Adrenal gland (tissue), 12 donors: Measurements from ENCODE around the gene WFDC1. TPM values are rescaled to one million over a fixed set of nuclear protein-coding genes. Genes with fewer than 3 reads are reported as not detected.

ENCODE experiments used
- DNase-seq, 7 donors: peaks; one replicate each; pipeline ENCODE4 v3.0.0-alpha.2; 2019 to 2020
- H3K27ac ChIP-seq, 5 donors: fragments of 200-600 bp; sonication (generic) in 4 of 5; 1 replicate in 3 of 5; 2 replicates in 2 of 5; pipeline versions ENCODE4 v1.5.1 to v1.8.0; 2016 to 2020; ENCODE audit warnings: mild to moderate bottlenecking in 1 of 5
- H3K27me3 ChIP-seq: fragments of 200-600 bp; 2 replicates; pipeline ENCODE4 v1.8.0; 2021
- H3K36me3 ChIP-seq, 2 donors: fragments of 200-600 bp; replicated peaks in 1 of 2; 1 replicate in 1 of 2; 2 replicates in 1 of 2; pipeline versions ENCODE4 v1.5.1 to v1.8.0; 2018 to 2022
- H3K4me1 ChIP-seq, 2 donors: fragments of 200-600 bp; replicated peaks in 1 of 2; 1 replicate in 1 of 2; 2 replicates in 1 of 2; pipeline versions ENCODE4 v1.5.1 to v1.8.0; 2018 to 2021
- H3K4me3 ChIP-seq, 4 donors: fragments of 200-600 bp; sonication (generic) in 3 of 4; one replicate each; pipeline ENCODE4 v1.5.1; 2016 to 2018
- H3K9me3 ChIP-seq, 3 donors: fragments of 200-600 bp; sonication (generic) in 1 of 3; replicated peaks in 1 of 3; 1 replicate in 2 of 3; 2 replicates in 1 of 3; pipeline versions ENCODE4 v1.5.1 to v1.8.0; 2016 to 2021
- POLR2A ChIP-seq, 2 donors: fragments of 450-650 bp; IDR thresholded peaks; one replicate each; pipeline ENCODE4 v1.6.1; 2017; ENCODE audit warnings: antibody characterized with exemption in 2 of 2, mild to moderate bottlenecking in 2 of 2, moderate library complexity in 1 of 2
- WGBS, 4 donors: extraction: QIAGEN DNeasy Blood & Tissue Kit in 2 of 4; methylation state at CpG; one replicate each; pipeline versions ENCODE4 v1.1.5 to v1.1.7; 2013 to 2017; 5-methylcytosine and 5-hydroxymethylcytosine counted together
- intact Hi-C, 2 donors: fragments of 100-400 bp; cut with DNase I; formaldehyde crosslinking; loops; one replicate each; pipeline versions ENCODE4 v1.14.1 to v1.15.0; 2022 to 2023
- polyA plus RNA-seq, 3 donors: library from polyadenylated mRNA; stranded (reverse); fragments of 200-250 nt in 2 of 3; fragments of 350-450 nt in 1 of 3; fragmentation: Illumina TruSeq in 1 of 3; extraction: RNeasy Lipid Tissue Mini Kit (QIAGEN cat#74804) in 1 of 3; gene quantifications; one replicate each; pipeline ENCODE4 v1.2.3, GENCODE V29; 2013 to 2014
- total RNA-seq, 9 donors: library from RNA; depleted of rRNA in 4 of 9; stranded (reverse); fragments of >200 nt in 4 of 9; fragments of 120-200 nt in 1 of 9; fragmentation: NEBNext Ultra II Directional in 1 of 9; extraction: Animal tissue kit (Norgen Biotek cat#: 25700) in 1 of 9; gene quantifications; one replicate each; pipeline versions ENCODE4 v1.1.0 to v1.2.4, GENCODE V29; 2013 to 2023
- TF ChIP-seq, protein P1 (sequence below), 6 experiments: fragments of 450-650 bp in 4 of 6; fragments of 200-600 bp in 2 of 6; sonication (generic) in 1 of 6; IDR thresholded peaks; 1 replicate in 5 of 6; 2 replicates in 1 of 6; pipeline versions ENCODE4 v1.5.1 to v1.8.0; 2016 to 2021; ENCODE audit warnings: antibody characterized with exemption in 6 of 6, mild to moderate bottlenecking in 2 of 6, moderate library complexity in 1 of 6
- donor health status: healthy with polysubstance abuse.
- donor health status: Bipolar disorder and iron deficiency.
- donor health status: DM: yes; HTN: yes; CAD: no.
- donor health status: DM: no; HTN: no; CAD: no.
- donor health status: DM: no; HTN: no; CAD: no.
- donor health status: DM: yes; HTN: yes; CAD: no.

The WFDC1 gene
- total and polyA plus RNA-seq, 12 donors: 9.6 to 284 (median 39.8) TPM

DNA sequence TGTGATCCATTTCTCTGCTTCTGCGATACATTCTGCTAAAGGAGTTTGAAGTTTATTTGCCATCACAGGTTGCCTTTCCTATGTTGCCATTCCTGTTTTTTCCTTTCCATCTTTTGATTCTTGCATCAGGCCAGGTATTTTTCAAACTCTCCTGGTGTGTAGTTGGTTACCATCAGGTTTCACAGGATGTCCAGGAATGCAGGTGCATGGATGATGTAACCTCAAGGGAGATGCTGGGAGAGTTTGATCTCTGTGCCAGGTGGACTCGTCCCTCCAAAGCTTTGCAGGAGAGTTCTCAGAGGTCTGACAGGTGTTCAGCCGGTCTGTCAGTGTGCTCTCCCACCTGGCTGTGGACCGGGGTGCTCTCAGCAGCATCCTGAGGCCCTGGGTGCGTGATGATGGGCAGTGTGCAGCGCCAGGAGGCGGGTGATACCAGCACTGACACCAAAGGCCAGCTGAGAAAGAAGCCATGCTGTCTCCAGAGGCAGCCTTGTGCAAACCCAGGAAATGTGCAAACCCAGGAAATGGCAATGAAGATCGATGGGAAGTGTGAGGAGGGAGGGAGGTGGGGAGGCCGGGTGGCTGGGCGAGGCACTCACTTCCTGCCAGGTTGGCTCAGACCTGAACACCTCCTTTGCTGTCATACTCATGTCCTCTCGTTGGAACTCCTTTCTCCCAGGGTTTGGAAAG, 75.4 kb downstream of the WFDC1 start:
- TF ChIP-seq, protein P1, sequence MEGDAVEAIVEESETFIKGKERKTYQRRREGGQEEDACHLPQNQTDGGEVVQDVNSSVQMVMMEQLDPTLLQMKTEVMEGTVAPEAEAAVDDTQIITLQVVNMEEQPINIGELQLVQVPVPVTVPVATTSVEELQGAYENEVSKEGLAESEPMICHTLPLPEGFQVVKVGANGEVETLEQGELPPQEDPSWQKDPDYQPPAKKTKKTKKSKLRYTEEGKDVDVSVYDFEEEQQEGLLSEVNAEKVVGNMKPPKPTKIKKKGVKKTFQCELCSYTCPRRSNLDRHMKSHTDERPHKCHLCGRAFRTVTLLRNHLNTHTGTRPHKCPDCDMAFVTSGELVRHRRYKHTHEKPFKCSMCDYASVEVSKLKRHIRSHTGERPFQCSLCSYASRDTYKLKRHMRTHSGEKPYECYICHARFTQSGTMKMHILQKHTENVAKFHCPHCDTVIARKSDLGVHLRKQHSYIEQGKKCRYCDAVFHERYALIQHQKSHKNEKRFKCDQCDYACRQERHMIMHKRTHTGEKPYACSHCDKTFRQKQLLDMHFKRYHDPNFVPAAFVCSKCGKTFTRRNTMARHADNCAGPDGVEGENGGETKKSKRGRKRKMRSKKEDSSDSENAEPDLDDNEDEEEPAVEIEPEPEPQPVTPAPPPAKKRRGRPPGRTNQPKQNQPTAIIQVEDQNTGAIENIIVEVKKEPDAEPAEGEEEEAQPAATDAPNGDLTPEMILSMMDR (IDR thresholded peaks at IDR 0.05): no peak
- TF ChIP-seq POLR2A (IDR thresholded peaks at IDR 0.05): no peak
- Histone ChIP-seq H3K4me3 (no peak overlapping the region), H3K36me3 (no peaks in the 10 kb centered on the region), H3K27ac (no peak overlapping the region), H3K9me3 (no peaks in the 10 kb centered on the region), H3K27me3 (peaks cover 26% of the 10 kb centered on the region), H3K4me1 (peaks cover 0 to 5% of the 10 kb centered on the region in 2 donors)
- WGBS, 4 donors: 56 to 61% (median 58%) methylated on average over 10 to 11 of the region's 11 CpGs
- no peak for DNase-seq
- intact Hi-C loops: no loop called here

DNA sequence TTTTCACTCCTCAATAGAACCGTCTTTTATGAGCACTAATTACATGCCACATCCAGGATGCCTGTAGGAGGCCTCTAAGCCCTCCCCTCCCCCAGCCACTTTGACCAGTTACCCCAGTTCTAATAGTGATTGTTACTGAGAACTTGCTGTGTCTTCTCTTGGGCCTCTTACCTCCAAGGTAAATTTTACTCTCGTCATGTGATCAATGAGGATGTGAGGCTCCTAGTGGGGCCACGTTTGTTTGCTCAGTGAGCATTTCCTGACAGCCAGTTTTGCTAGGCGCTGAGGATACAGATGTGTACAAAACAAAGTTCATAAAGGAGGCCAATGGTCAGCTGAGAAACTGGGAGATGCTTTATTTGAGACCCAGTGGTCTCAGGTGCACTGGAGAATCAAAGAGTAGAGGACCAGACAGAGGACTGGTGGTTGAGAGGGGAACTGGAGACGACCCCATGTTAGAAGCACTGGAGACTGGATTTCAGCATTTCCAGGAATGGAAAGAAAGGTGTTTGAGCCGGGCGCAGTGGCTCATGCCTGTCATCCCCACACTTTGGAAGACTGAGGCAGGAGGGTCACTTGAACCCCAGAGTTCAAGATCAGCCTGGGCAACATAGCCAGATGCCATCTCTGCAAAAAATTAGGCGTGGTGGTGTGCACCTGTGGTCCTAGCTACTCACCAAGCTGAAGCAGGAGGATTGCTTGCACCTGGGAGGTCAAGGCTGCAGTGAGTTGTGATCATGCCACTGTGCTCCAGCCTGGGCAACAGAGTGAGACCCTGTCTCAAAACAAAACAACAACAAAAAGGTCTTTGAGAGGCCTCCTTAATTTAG, 76.3 kb downstream of the WFDC1 start:
- WGBS, 4 donors: 67 to 71% (median 68%) methylated on average over 7 to 8 of the region's 8 CpGs
- Histone ChIP-seq H3K4me3 (no peak overlapping the region), H3K27ac (no peak overlapping the region), H3K36me3 (no peaks in the 10 kb centered on the region), H3K4me1 (peaks cover 0 to 5% of the 10 kb centered on the region in 2 donors), H3K27me3 (peaks cover 26% of the 10 kb centered on the region), H3K9me3 (no peaks in the 10 kb centered on the region)
- DNase-seq: no peak
- intact Hi-C loops: no loop called here
- TF ChIP-seq, protein P1 (IDR thresholded peaks at IDR 0.05): no peak
- TF ChIP-seq POLR2A (IDR thresholded peaks at IDR 0.05): no peak

GRCh38 chr16:84371553-84371865, 76.8 kb downstream of the WFDC1 start:
- DNase-seq: no peak
- no peak for TF ChIP-seq POLR2A (IDR thresholded peaks at IDR 0.05)
- TF ChIP-seq, protein P1 (IDR thresholded peaks at IDR 0.05): no peak
- Histone ChIP-seq H3K4me3 (no peak overlapping the region), H3K9me3 (no peaks in the 10 kb centered on the region), H3K4me1 (peaks cover 0 to 5% of the 10 kb centered on the region in 2 donors), H3K27ac (no peak overlapping the region), H3K36me3 (no peaks in the 10 kb centered on the region), H3K27me3 (peaks cover 26% of the 10 kb centered on the region)
- 60 to 71% (median 70%) methylated on average over 2 to 4 of the region's 4 CpGs for WGBS, 4 donors
- intact Hi-C loops: no loop called here

DNA sequence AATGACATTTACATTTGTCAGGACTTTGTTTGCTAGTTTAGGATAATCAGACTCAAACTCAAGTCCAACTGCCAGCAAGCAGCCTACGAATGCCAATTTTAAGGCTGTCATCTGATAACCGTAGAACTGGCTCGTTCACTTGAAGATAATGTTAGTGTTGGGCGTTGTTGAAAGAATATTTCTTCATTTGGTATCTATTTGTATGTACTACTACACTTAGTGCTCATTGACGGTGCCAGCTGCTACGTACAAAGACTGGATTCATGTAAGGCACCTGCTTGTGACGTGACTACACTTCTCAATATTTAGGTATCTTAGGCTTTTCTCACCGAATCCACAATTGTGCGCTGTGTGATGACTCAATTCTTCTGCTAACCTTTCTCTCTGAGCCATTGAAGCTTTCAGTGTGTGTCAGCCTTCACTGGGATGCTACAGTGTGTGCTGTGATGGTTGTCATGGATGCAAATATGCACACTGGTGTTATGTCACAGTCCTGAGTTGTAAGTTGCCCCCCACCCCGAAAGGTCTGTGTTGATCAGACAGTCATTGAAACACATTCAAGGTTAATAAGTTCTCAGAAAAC, 79.3 kb downstream of the WFDC1 start:
- intact Hi-C loops: no loop called here
- peaks cover 6% of the 10 kb centered on the region for H3K27me3 ChIP-seq

More for the DNA sequence above, 79.3 kb downstream of the WFDC1 start:
- H3K36me3 ChIP-seq: no peaks in the 10 kb centered on the region
- H3K4me1 ChIP-seq: no peaks in the 10 kb centered on the region
- no peak overlapping the region for H3K4me3 ChIP-seq
- 68 to 77% (median 73%) methylated on average over 10 of the region's 10 CpGs for WGBS, 4 donors
- TF ChIP-seq, protein P1 (IDR thresholded peaks at IDR 0.05): no peak
- TF ChIP-seq POLR2A (IDR thresholded peaks at IDR 0.05): no peak
- no peaks in the 10 kb centered on the region for H3K9me3 ChIP-seq
- no peak for DNase-seq
- no peak overlapping the region for H3K27ac ChIP-seq
